ENCODE results near the gene MDH1B. TPM values are rescaled to one million over a fixed set of nuclear protein-coding genes. Genes with fewer than 3 reads are reported as not detected.

The MDH1B gene
- total RNA-seq, 1 experiment from 2014 or later = 3.7 TPM

GRCh38 chr2:206698811-206699210, 66.3 kb downstream of the MDH1B start:
- H3K36me3 ChIP-seq (ENCODE audit: control insufficient read depth in 1 of 2, insufficient read depth in 2 of 2, low read length in 2 of 2) = no peaks in the 10 kb centered on the region
- intact Hi-C loops (cut with micrococcal nuclease) = loop anchor here (10.0 kb wide), 1 partner anchor 1026 kb away; no protein-coding TSS in a partner anchor
- ChIA-PET RAD21 (ENCODE audit: low non-redundant PET in 1 of 2, low total read pairs in 2 of 2, uncharacterized antibody in 2 of 2, unreplicated experiment in 2 of 2) (no interaction called here), POLR2A (no interaction called here), CTCF (no interaction called here)
- no peak overlapping the region for H3K27ac ChIP-seq (ENCODE audit: low read depth, low read length)
- BruUV-seq (replicated peaks) = no TSS peak
- no peaks in the 10 kb centered on the region for H3K4me1 ChIP-seq (ENCODE audit: control insufficient read depth in 1 of 2, insufficient read depth in 2 of 2, low read length in 2 of 2)
- H2AFZ ChIP-seq (ENCODE audit: low read depth, low read length, poor library complexity, severe bottlenecking) = no peak overlapping the region
- H3K79me2 ChIP-seq (ENCODE audit: insufficient read depth, low read length) = no peaks in the 10 kb centered on the region
- H3K27me3 ChIP-seq (ENCODE audit: insufficient read depth, low read length) = no peaks in the 10 kb centered on the region
- no peak overlapping the region for H3K9ac ChIP-seq (ENCODE audit: low read length)
- DNase-seq (ENCODE audit: low read depth, low spot score) (no peak), ATAC-seq (no peak)
- H3K4me3 ChIP-seq (replicated peaks in 1 of 2; ENCODE audit: low read depth in 1 of 2, low read length in 2 of 2) = no peak overlapping the region
- no peaks in the 10 kb centered on the region for H3K9me2 ChIP-seq (ENCODE audit: insufficient read depth)
- no peak for TF ChIP-seq CEBPB (IDR thresholded peaks at IDR 0.05; ENCODE audit: low read depth)
- no peak overlapping the region for H3K4me2 ChIP-seq (ENCODE audit: low read length)
- no peaks in the 10 kb centered on the region for H4K20me1 ChIP-seq (ENCODE audit: insufficient read depth)
- no peaks in the 10 kb centered on the region for H3K9me3 ChIP-seq (ENCODE audit: control insufficient read depth in 1 of 2, insufficient read depth in 1 of 2, low read depth in 1 of 2, low read length in 2 of 2)

GRCh38 chr2:206696910-206697309, 68.2 kb downstream of the MDH1B start:
- intact Hi-C loops (cut with micrococcal nuclease) = loop anchor here (10.0 kb wide), 1 partner anchor 1028 kb away; no protein-coding TSS in a partner anchor
- Histone ChIP-seq H3K27me3 (ENCODE audit: insufficient read depth, low read length) (no peaks in the 10 kb centered on the region), H3K9ac (ENCODE audit: low read length) (no peak overlapping the region), H3K9me3 (ENCODE audit: control insufficient read depth in 1 of 2, insufficient read depth in 1 of 2, low read depth in 1 of 2, low read length in 2 of 2) (no peaks in the 10 kb centered on the region), H3K79me2 (ENCODE audit: insufficient read depth, low read length) (no peaks in the 10 kb centered on the region), H3K4me3 (replicated peaks in 1 of 2; ENCODE audit: low read depth in 1 of 2, low read length in 2 of 2) (no peak overlapping the region), H3K4me1 (ENCODE audit: control insufficient read depth in 1 of 2, insufficient read depth in 2 of 2, low read length in 2 of 2) (no peaks in the 10 kb centered on the region), H2AFZ (ENCODE audit: low read depth, low read length, poor library complexity, severe bottlenecking) (no peak overlapping the region), H4K20me1 (ENCODE audit: insufficient read depth) (no peaks in the 10 kb centered on the region), H3K27ac (ENCODE audit: low read depth, low read length) (no peak overlapping the region), H3K36me3 (ENCODE audit: control insufficient read depth in 1 of 2, insufficient read depth in 2 of 2, low read length in 2 of 2) (no peaks in the 10 kb centered on the region), H3K9me2 (ENCODE audit: insufficient read depth) (no peaks in the 10 kb centered on the region), H3K4me2 (ENCODE audit: low read length) (no peak overlapping the region)
- ATAC-seq = no peak
- CTCF ChIA-PET = no interaction called here
- DNase-seq (ENCODE audit: low read depth, low spot score) = no peak
- RAD21 ChIA-PET (ENCODE audit: low non-redundant PET in 1 of 2, low total read pairs in 2 of 2, uncharacterized antibody in 2 of 2, unreplicated experiment in 2 of 2) = no interaction called here
- TF ChIP-seq FOSL1 (IDR thresholded peaks at IDR 0.05; ENCODE audit: low read depth) (no peak), POLR2AphosphoS5 (IDR thresholded peaks at IDR 0.05; ENCODE audit: low read depth, low read length) (no peak), CTCF (IDR thresholded peaks at IDR 0.05 in 2 of 3, conservative IDR thresholded peaks at IDR 0.05 in 1 of 3; ENCODE audit: borderline replicate concordance in 1 of 3, insufficient read depth in 1 of 3, low read depth in 2 of 3, low read length in 2 of 3) (no peak), SP1 (IDR thresholded peaks at IDR 0.05; ENCODE audit: low read depth) (no peak), EGR1 (IDR thresholded peaks at IDR 0.05; ENCODE audit: low read depth) (no peak), JUND (IDR thresholded peaks at IDR 0.05) (no peak), CBX3 (IDR thresholded peaks at IDR 0.05; ENCODE audit: low read depth) (no peak), SIN3A (IDR thresholded peaks at IDR 0.05; ENCODE audit: low read depth) (no peak), TCF7L2 (IDR thresholded peaks at IDR 0.05; ENCODE audit: borderline replicate concordance, extremely low read depth, insufficient read depth, insufficient read length) (no peak), CEBPB (IDR thresholded peaks at IDR 0.05; ENCODE audit: low read depth) (no peak)
- POLR2A ChIA-PET = no interaction called here
- no TSS peak for BruUV-seq (replicated peaks)
